ENCODE data around the gene ELOB.

DNA sequence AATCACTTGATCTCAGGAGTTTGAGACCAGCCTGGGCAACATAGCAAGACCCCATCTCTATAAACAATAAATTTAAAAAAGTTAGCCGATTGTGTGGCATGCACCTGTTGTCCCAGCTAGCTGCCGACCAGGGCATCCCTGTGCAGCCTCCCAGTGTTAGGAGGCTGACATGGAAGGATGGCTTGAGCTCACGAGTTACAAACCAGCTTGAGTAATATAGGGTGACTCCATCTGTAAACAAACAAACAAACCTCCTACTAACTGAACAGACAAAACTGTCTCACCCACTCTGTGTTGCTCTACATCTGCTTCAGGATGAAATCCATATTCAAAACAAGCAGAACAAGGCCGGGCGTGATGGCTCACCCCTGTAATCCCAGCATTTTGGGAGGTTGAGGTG, 50.2 kb downstream of the ELOB start:
- no peak for TF ChIP-seq POLR2A (IDR thresholded peaks at IDR 0.05; ENCODE audit: low read depth, low read length)
- TF ChIP-seq POLR2AphosphoS5 (IDR thresholded peaks at IDR 0.05; ENCODE audit: low read depth, low read length): no peak
- no peak for TF ChIP-seq SPI1 (IDR thresholded peaks at IDR 0.05; ENCODE audit: low read depth, low read length)

All from GM12891 (cell line).